DOHH2 (cell line): ENCODE data around the gene SMPD3.

Experiments used
- H3F3A ChIP-seq: fragments of 200-600 bp; sonication (generic), shearing (Covaris generic); 2 replicates; pipeline ENCODE4 v1.6.0; 2016; ENCODE audit warnings: antibody characterized with exemption, mild to moderate bottlenecking; ENCODE audit not compliant: control insufficient read depth, insufficient read depth
- H3K27ac ChIP-seq: fragments of 200-600 bp; sonication (generic); 2 replicates; pipeline ENCODE4 v1.5.1; 2014; ENCODE audit warnings: low read depth, mild to moderate bottlenecking, low read length, moderate library complexity
- H3K27me3 ChIP-seq: fragments of 200-600 bp; sonication (generic); 2 replicates; pipeline ENCODE4 v1.6.1; 2014; ENCODE audit warnings: mild to moderate bottlenecking, low read length, mixed read lengths; ENCODE audit not compliant: control insufficient read depth
- H3K36me3 ChIP-seq: fragments of 200-600 bp; sonication (generic); 2 replicates; pipeline ENCODE4 v1.6.1; 2014; ENCODE audit warnings: mild to moderate bottlenecking, low read length, moderate library complexity, mixed read lengths; ENCODE audit not compliant: control insufficient read depth
- H3K4me1 ChIP-seq: fragments of 200-600 bp; sonication (generic); 2 replicates; pipeline ENCODE4 v1.6.1; 2014; ENCODE audit warnings: mild to moderate bottlenecking, low read length, mixed read lengths; ENCODE audit not compliant: control insufficient read depth
- H3K4me2 ChIP-seq: fragments of 200-600 bp; sonication (generic); 2 replicates; pipeline ENCODE4 v1.6.0; 2014; ENCODE audit warnings: mild to moderate bottlenecking, low read length, moderate library complexity
- H3K4me3 ChIP-seq: fragments of 200-600 bp; sonication (generic); 2 replicates; pipeline ENCODE4 v1.5.1; 2014; ENCODE audit warnings: mild to moderate bottlenecking, low read length, mixed read lengths
- H3K79me2 ChIP-seq: fragments of 200-600 bp; sonication (generic); 2 replicates; pipeline ENCODE4 v1.6.1; 2014; ENCODE audit warnings: mild to moderate bottlenecking, low read length, mixed read lengths; ENCODE audit not compliant: control insufficient read depth
- H3K9me2 ChIP-seq: fragments of 200-600 bp; sonication (generic); replicated peaks from 2 replicates; pipeline ENCODE4 v1.6.1; 2014; ENCODE audit warnings: mild to moderate bottlenecking, low read length, mixed read lengths; ENCODE audit not compliant: control insufficient read depth
- H3K9me3 ChIP-seq: fragments of 200-600 bp; sonication (generic); 2 replicates; pipeline ENCODE4 v1.6.1; 2014; ENCODE audit warnings: antibody characterized with exemption, low read length, mixed read lengths; ENCODE audit not compliant: control insufficient read depth, insufficient read depth
- H4K20me1 ChIP-seq: fragments of 200-600 bp; sonication (generic); 2 replicates; pipeline ENCODE4 v1.6.0; 2014; ENCODE audit warnings: low read depth, mild to moderate bottlenecking, antibody characterized with exemption, low read length, moderate library complexity; ENCODE audit not compliant: control insufficient read depth, insufficient read depth
- CTCF ChIP-seq: fragments of 200-600 bp; sonication (generic); IDR thresholded peaks from one replicate; pipeline ENCODE4 v1.5.1; 2014; ENCODE audit warnings: antibody characterized with exemption, mild to moderate bottlenecking, low read depth, low read length; ENCODE audit not compliant: poor library complexity, severe bottlenecking
- EZH2phosphoT487 ChIP-seq: fragments of 200-600 bp; sonication (generic); IDR thresholded peaks from 2 replicates; pipeline ENCODE4 v1.6.1; 2017; ENCODE audit warnings: borderline replicate concordance, mild to moderate bottlenecking, antibody characterized with exemption, low read length, moderate library complexity, mixed read lengths

Gene SMPD3

GRCh38 chr16:68472581-68472980, 24.3 kb upstream of the SMPD3 start:
- H3K9me2 ChIP-seq: no peaks in the 10 kb centered on the region
- no peaks in the 10 kb centered on the region for H3K9me3 ChIP-seq
- H3K4me3 ChIP-seq: no peak overlapping the region
- no peak overlapping the region for H3K4me2 ChIP-seq
- H3K79me2 ChIP-seq: no peaks in the 10 kb centered on the region
- no peaks in the 10 kb centered on the region for H3K36me3 ChIP-seq
- H4K20me1 ChIP-seq: no peaks in the 10 kb centered on the region
- H3F3A ChIP-seq: no peaks in the 10 kb centered on the region
- H3K27ac ChIP-seq: no peak overlapping the region
- peaks cover 16% of the 10 kb centered on the region for H3K4me1 ChIP-seq
- H3K27me3 ChIP-seq: peaks cover 8% of the 10 kb centered on the region; the same call in 1 of the 2 replicates
- TF ChIP-seq CTCF: no peak
- no peak for TF ChIP-seq EZH2phosphoT487

DNA sequence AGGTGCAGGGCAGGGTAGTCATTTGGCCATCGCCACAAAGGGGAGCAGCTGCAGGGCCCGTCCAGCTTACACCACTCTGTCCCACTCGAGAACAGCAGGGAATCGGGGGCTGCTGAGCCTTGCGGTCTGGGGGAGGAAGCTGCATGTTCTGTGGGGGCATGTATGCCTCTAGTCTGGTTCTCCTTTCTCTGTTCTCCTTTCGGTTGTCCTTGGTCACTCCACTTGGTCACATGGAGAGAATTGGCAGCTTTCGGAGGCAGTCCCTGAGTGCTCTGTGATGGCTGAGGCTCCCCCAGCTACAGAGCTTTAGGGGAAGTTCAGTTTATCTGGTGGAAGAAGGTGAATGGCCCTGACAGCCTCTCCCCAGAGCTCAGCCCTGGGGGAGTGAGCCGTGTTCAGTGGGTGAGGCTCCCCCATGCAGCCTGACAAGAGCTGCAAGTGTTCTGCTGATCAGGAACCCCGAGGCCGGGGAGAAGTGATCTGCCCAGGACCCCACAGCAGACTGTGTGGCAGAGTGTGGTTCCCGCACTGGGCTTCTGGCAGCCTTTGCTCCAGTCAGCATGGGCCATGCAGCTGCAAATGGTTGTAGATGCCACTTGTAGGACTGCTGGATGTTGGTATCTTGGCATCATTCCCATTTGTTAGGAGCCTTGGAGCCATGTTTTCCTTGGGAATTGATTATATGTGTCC, 22.3 kb upstream of the SMPD3 start:
- Histone ChIP-seq H3K27ac (no peak overlapping the region), H3K9me3 (no peaks in the 10 kb centered on the region), H3K4me1 (peaks cover 16% of the 10 kb centered on the region), H3K27me3 (peaks cover 18% of the 10 kb centered on the region; the same call in 1 of the 2 replicates), H4K20me1 (no peaks in the 10 kb centered on the region), H3K4me3 (peak overlapping the region; percentile 48), H3K36me3 (no peaks in the 10 kb centered on the region), H3F3A (no peaks in the 10 kb centered on the region), H3K4me2 (peak overlapping the region; percentile 64), H3K9me2 (no peaks in the 10 kb centered on the region), H3K79me2 (no peaks in the 10 kb centered on the region)
- TF ChIP-seq EZH2phosphoT487 (no peak), CTCF (no peak)

GRCh38 chr16:68469796-68470460, 21.6 kb upstream of the SMPD3 start:
- TF ChIP-seq EZH2phosphoT487 (no peak), CTCF (no peak)
- H3K27ac ChIP-seq: no peak overlapping the region
- H4K20me1 ChIP-seq: no peaks in the 10 kb centered on the region
- no peaks in the 10 kb centered on the region for H3K79me2 ChIP-seq
- no peaks in the 10 kb centered on the region for H3K36me3 ChIP-seq
- H3K9me2 ChIP-seq: no peaks in the 10 kb centered on the region
- peaks cover 18% of the 10 kb centered on the region; the same call in 1 of the 2 replicates for H3K27me3 ChIP-seq
- H3K4me3 ChIP-seq: peak overlapping the region; percentile 48
- peak overlapping the region; percentile 64 for H3K4me2 ChIP-seq
- H3F3A ChIP-seq: no peaks in the 10 kb centered on the region
- H3K4me1 ChIP-seq: peaks cover 16% of the 10 kb centered on the region
- no peaks in the 10 kb centered on the region for H3K9me3 ChIP-seq
